Measurements from ENCODE around the gene SMIM35. TPM values are rescaled to one million over a fixed set of nuclear protein-coding genes. Genes with fewer than 3 reads are reported as not detected.

Gene SMIM35
- total RNA-seq, 1 experiment from 2014 or later: not detected

GRCh38 chr11:118017111-118017510 lies 69.7 kb downstream of the SMIM35 start:
- no peak for ATAC-seq
- H3K36me3 Mint-ChIP-seq: peaks cover 2% of the 10 kb centered on the region; the same call in 1 of the 2 replicates
- no peak overlapping the region for H3K4me3 Mint-ChIP-seq
- no peak overlapping the region for H3K27ac Mint-ChIP-seq
- ChIA-PET POLR2A (no interaction called here), CTCF (interaction anchor here (0.9 kb wide), 1 partner anchor 83 kb away, joined by 3 read pairs; no protein-coding TSS in a partner anchor)
- DNase-seq (ENCODE audit: low spot score): no peak
- TF ChIP-seq CDX4 (CRISPR knock-in tag; IDR thresholded peaks at IDR 0.05; ENCODE audit: borderline replicate concordance): no peak
- TF ChIP-seq ZNF232 (CRISPR knock-in tag; IDR thresholded peaks at IDR 0.05): no peak
- TF ChIP-seq SMAD3 (CRISPR knock-in tag; IDR thresholded peaks at IDR 0.05; ENCODE audit: borderline replicate concordance): no peak
- no peak for TF ChIP-seq HMGA2 (CRISPR knock-in tag; IDR thresholded peaks at IDR 0.05)
- TF ChIP-seq JUN (CRISPR knock-in tag; IDR thresholded peaks at IDR 0.05): no peak
- TF ChIP-seq E2F4 (CRISPR knock-in tag; IDR thresholded peaks at IDR 0.05; ENCODE audit: borderline replicate concordance, low read depth): no peak
- TF ChIP-seq GTF2I (CRISPR knock-in tag; conservative IDR thresholded peaks at IDR 0.05): no peak
- no peak for TF ChIP-seq NR2C2 (CRISPR knock-in tag; IDR thresholded peaks at IDR 0.05)
- TF ChIP-seq FOXJ3 (CRISPR knock-in tag; IDR thresholded peaks at IDR 0.05; ENCODE audit: borderline replicate concordance): no peak
- TF ChIP-seq ZNF425 (CRISPR knock-in tag; conservative IDR thresholded peaks at IDR 0.05): no peak
- H3K27me3 Mint-ChIP-seq (ENCODE audit: low read depth): peaks cover 12% of the 10 kb centered on the region
- peaks cover 34% of the 10 kb centered on the region for H3K9me3 Mint-ChIP-seq
- H3K4me1 Mint-ChIP-seq: no peaks in the 10 kb centered on the region

GRCh38 chr11:118016104-118016503 lies 70.7 kb downstream of the SMIM35 start:
- no peaks in the 10 kb centered on the region for H3K4me1 Mint-ChIP-seq
- peaks cover 28% of the 10 kb centered on the region for H3K9me3 Mint-ChIP-seq
- ChIA-PET POLR2A (no interaction called here), CTCF (interaction anchor here (0.8 to 1.0 kb wide), 3 partner anchors 11 to 590 kb away, joined by 3 to 4 read pairs (median 3); no protein-coding TSS in a partner anchor)
- H3K36me3 Mint-ChIP-seq: peaks cover 2% of the 10 kb centered on the region; the same call in 1 of the 2 replicates
- H3K4me3 Mint-ChIP-seq: no peak overlapping the region
- DNase-seq (ENCODE audit: low spot score) (no peak), ATAC-seq (no peak)
- TF ChIP-seq SOX15 (CRISPR knock-in tag; IDR thresholded peaks at IDR 0.05) (no peak), CDX4 (CRISPR knock-in tag; IDR thresholded peaks at IDR 0.05; ENCODE audit: borderline replicate concordance) (no peak), OVOL2 (CRISPR knock-in tag; IDR thresholded peaks at IDR 0.05; ENCODE audit: borderline replicate concordance) (no peak), ZNF423 (CRISPR knock-in tag; IDR thresholded peaks at IDR 0.05) (no peak), STAT6 (CRISPR knock-in tag; conservative IDR thresholded peaks at IDR 0.05; ENCODE audit: low read depth) (no peak), RORB (CRISPR knock-in tag; IDR thresholded peaks at IDR 0.05) (no peak), FOXJ3 (CRISPR knock-in tag; IDR thresholded peaks at IDR 0.05; ENCODE audit: borderline replicate concordance) (no peak), PREB (CRISPR knock-in tag; IDR thresholded peaks at IDR 0.05; ENCODE audit: borderline replicate concordance) (no peak), ZNF281 (CRISPR knock-in tag; IDR thresholded peaks at IDR 0.05) (no peak), MAX (CRISPR knock-in tag; IDR thresholded peaks at IDR 0.05) (no peak), NR1H2 (CRISPR knock-in tag; IDR thresholded peaks at IDR 0.05) (no peak)
- peaks cover 12% of the 10 kb centered on the region for H3K27me3 Mint-ChIP-seq (ENCODE audit: low read depth)
- no peak overlapping the region for H3K27ac Mint-ChIP-seq
